ENCODE measurements around the gene KLHL21.

GRCh38 chr1:6648556-6648955 lies 45.9 kb upstream of the KLHL21 start:
- TF ChIP-seq L3MBTL2 (conservative IDR thresholded peaks at IDR 0.05) (no peak), FOXM1 (IDR thresholded peaks at IDR 0.05; ENCODE audit: borderline replicate concordance) (no peak), TARDBP (IDR thresholded peaks at IDR 0.05) (no peak), ELF4 (IDR thresholded peaks at IDR 0.05) (no peak)

All from HEK293T (cell line).